Upper lobe of left lung (tissue), 6 donors: ENCODE measurements around the gene TRAPPC3. TPM values are rescaled to one million over a fixed set of nuclear protein-coding genes. Genes with fewer than 3 reads are reported as not detected.

Experiments
- ATAC-seq, 2 donors: fragments of 200-7000 bp; cut with Tn5 transposase; one replicate each; pipeline ENCODE4 v1.9.1; 2022; ENCODE audit warnings: mild to moderate bottlenecking in 2 of 2, moderate library complexity in 2 of 2; ENCODE audit not compliant: low FRiP score in 2 of 2
- DNase-seq, 2 donors: peaks; one replicate each; pipeline ENCODE4 v3.0.0-alpha.2; 2019 to 2020
- H3K27ac ChIP-seq, 4 donors: fragments of 200-600 bp; sonication (generic); one replicate each; pipeline ENCODE4 v1.5.1; 2016 to 2019
- H3K27me3 ChIP-seq, 4 donors: fragments of 200-600 bp; sonication (generic); one replicate each; pipeline ENCODE4 v1.5.1; 2017 to 2019
- H3K36me3 ChIP-seq, 4 donors: fragments of 200-600 bp; sonication (generic); one replicate each; pipeline ENCODE4 v1.5.1; 2016 to 2019
- H3K4me1 ChIP-seq, 4 donors: fragments of 200-600 bp; sonication (generic); one replicate each; pipeline ENCODE4 v1.5.1; 2018 to 2019
- H3K4me3 ChIP-seq, 4 donors: fragments of 200-600 bp; sonication (generic); one replicate each; pipeline ENCODE4 v1.5.1; 2017 to 2019; ENCODE audit warnings: mild to moderate bottlenecking in 2 of 4, moderate library complexity in 1 of 4
- H3K9me3 ChIP-seq, 4 donors: fragments of 200-600 bp; sonication (generic); one replicate each; pipeline ENCODE4 v1.5.1; 2018 to 2019
- CTCF ChIP-seq, 6 experiments: fragments of 450-650 bp in 4 of 6; fragments of 200-600 bp in 2 of 6; sonication (generic) in 2 of 6; IDR thresholded peaks; one replicate each; pipeline ENCODE4 v1.5.1; 2016 to 2019; ENCODE audit warnings: antibody characterized with exemption in 6 of 6
- EP300 ChIP-seq, 4 donors: sonication (generic); formaldehyde crosslinking; IDR thresholded peaks; one replicate each; pipeline ENCODE4 v1.5.1; 2017; ENCODE audit warnings: antibody characterized with exemption in 4 of 4, control low read depth in 2 of 4
- POLR2A ChIP-seq, 4 donors: fragments of 450-650 bp; IDR thresholded peaks; one replicate each; pipeline ENCODE4 v1.5.1; 2016 to 2017; ENCODE audit warnings: antibody characterized with exemption in 4 of 4, mild to moderate bottlenecking in 2 of 4
- POLR2AphosphoS5 ChIP-seq, 2 donors: sonication (generic); formaldehyde crosslinking; IDR thresholded peaks; one replicate each; pipeline ENCODE4 v1.5.1; 2017; ENCODE audit warnings: antibody characterized with exemption in 2 of 2
- WGBS, 2 donors: methylation state at CpG; one replicate each; pipeline ENCODE4 v1.1.5; 2017 to 2018; 5-methylcytosine and 5-hydroxymethylcytosine counted together
- total RNA-seq, 6 donors: library from RNA; depleted of rRNA in 4 of 6; stranded (reverse); fragments of >200 nt in 4 of 6; gene quantifications; one replicate each; pipeline versions ENCODE4 v1.1.0 to v1.2.1, GENCODE V29; 2016 to 2021
- donor health status: DM: no; HTN: no; CAD: no; lungs with moderate emphysema.
- donor health status: DM: no; HTN: yes; CAD: no; lungs with severe emphysema.

The TRAPPC3 gene
- total RNA-seq, 6 donors from 2014 or later = 65.8 to 120 (median 75.5) TPM

GRCh38 chr1:36137226-36137625 lies 12.1 kb downstream of the TRAPPC3 start:
- no peak overlapping the region for H3K4me3 ChIP-seq
- H3K9me3 ChIP-seq = no peaks in the 10 kb centered on the region
- WGBS, 2 donors = 74 to 75% methylated on average over 5 of the region's 5 CpGs
- H3K27me3 ChIP-seq = no peaks in the 10 kb centered on the region
- peaks cover 28 to 44% (median 34%) of the 10 kb centered on the region in 4 donors for H3K4me1 ChIP-seq
- TF ChIP-seq POLR2A (IDR thresholded peaks at IDR 0.05) = no peak
- TF ChIP-seq CTCF (IDR thresholded peaks at IDR 0.05) = no peak
- no peak for TF ChIP-seq EP300 (IDR thresholded peaks at IDR 0.05)
- TF ChIP-seq POLR2AphosphoS5 (IDR thresholded peaks at IDR 0.05) = no peak
- DNase-seq (no peak), ATAC-seq (no peak)
- H3K27ac ChIP-seq = peak overlapping the region in 3 of 4 donors; percentile 25 to 76 (median 61)
- peaks cover 10 to 46% (median 33%) of the 10 kb centered on the region in 4 donors for H3K36me3 ChIP-seq

GRCh38 chr1:36136535-36136934 lies 12.8 kb downstream of the TRAPPC3 start:
- WGBS, 2 donors = 55 to 74% methylated on average over 1 of the region's 1 CpG
- Histone ChIP-seq H3K27ac (peak overlapping the region; percentile 22 to 76 (median 62)), H3K4me1 (peaks cover 24 to 40% (median 31%) of the 10 kb centered on the region in 4 donors), H3K27me3 (no peaks in the 10 kb centered on the region), H3K4me3 (no peak overlapping the region), H3K9me3 (no peaks in the 10 kb centered on the region), H3K36me3 (peaks cover 10 to 46% (median 33%) of the 10 kb centered on the region in 4 donors)
- TF ChIP-seq CTCF (IDR thresholded peaks at IDR 0.05) = no peak
- peak in 1 of 4 donors; percentile 10 for TF ChIP-seq EP300 (IDR thresholded peaks at IDR 0.05)
- ATAC-seq (peak in 1 of 2 donors; percentile 60), DNase-seq (peak in 1 of 2 donors; percentile 48)

GRCh38 chr1:36135796-36136195 lies 13.5 kb downstream of the TRAPPC3 start:
- H3K4me1 ChIP-seq = peaks cover 24 to 37% (median 29%) of the 10 kb centered on the region in 4 donors
- TF ChIP-seq CTCF (IDR thresholded peaks at IDR 0.05) = no peak
- no peak for TF ChIP-seq POLR2AphosphoS5 (IDR thresholded peaks at IDR 0.05)
- no peak for TF ChIP-seq POLR2A (IDR thresholded peaks at IDR 0.05)
- no peak for TF ChIP-seq EP300 (IDR thresholded peaks at IDR 0.05)
- H3K27ac ChIP-seq = peak overlapping the region; percentile 10 to 76 (median 42)
- DNase-seq (no peak), ATAC-seq (no peak)
- no peak overlapping the region for H3K4me3 ChIP-seq
- H3K9me3 ChIP-seq = no peaks in the 10 kb centered on the region
- peaks cover 10 to 46% (median 33%) of the 10 kb centered on the region in 4 donors for H3K36me3 ChIP-seq
- no peaks in the 10 kb centered on the region for H3K27me3 ChIP-seq

- H3K4me1 ChIP-seq = peaks cover 21 to 32% (median 26%) of the 10 kb centered on the region in 4 donors
- no peak overlapping the region for H3K4me3 ChIP-seq
- ATAC-seq = peak in 1 of 2 donors; percentile 21
- H3K27ac ChIP-seq = peak overlapping the region; percentile 10 to 76 (median 41)
- DNase-seq = no peak
- TF ChIP-seq POLR2A (IDR thresholded peaks at IDR 0.05) = no peak
- TF ChIP-seq EP300 (IDR thresholded peaks at IDR 0.05) = no peak
- TF ChIP-seq CTCF (IDR thresholded peaks at IDR 0.05) = no peak
- TF ChIP-seq POLR2AphosphoS5 (IDR thresholded peaks at IDR 0.05) = no peak
- peaks cover 10 to 44% (median 33%) of the 10 kb centered on the region in 4 donors for H3K36me3 ChIP-seq
- 60 to 66% methylated on average over 6 of the region's 6 CpGs for WGBS, 2 donors
- no peaks in the 10 kb centered on the region for H3K27me3 ChIP-seq
- no peaks in the 10 kb centered on the region for H3K9me3 ChIP-seq
Observed at GRCh38 chr1:36135330-36135667, 14.0 kb downstream of the TRAPPC3 start.
